Panc1 (cell line): Measurements from ENCODE around the gene NEGR1.

ENCODE experiments used
- CTCF ChIP-seq: fragments of 450-650 bp; IDR thresholded peaks from 2 replicates; pipeline ENCODE4 v1.5.1; 2017; ENCODE audit warnings: mild to moderate bottlenecking
- POLR2AphosphoS5 ChIP-seq: IDR thresholded peaks from 2 replicates; pipeline ENCODE4 v1.6.1; 2012; ENCODE audit warnings: mild to moderate bottlenecking, low read depth, low read length, moderate library complexity

- no peak for TF ChIP-seq CTCF
- no peak for TF ChIP-seq POLR2AphosphoS5
Measured at GRCh38 chr1:71511505-71511904, 770.8 kb downstream of the NEGR1 start.
